GM12878 (cell line): ENCODE measurements around the gene ERN1.

Source experiments
- EZH2 ChIP-seq: IDR thresholded peaks from 2 replicates; pipeline ENCODE4 v1.6.1; 2012; ENCODE audit warnings: low read depth, mild to moderate bottlenecking, control low read depth, inconsistent platforms, low read length, borderline replicate concordance; ENCODE audit not compliant: control insufficient read depth
- HDGF ChIP-seq: fragments of 450-650 bp; IDR thresholded peaks from 2 replicates; pipeline ENCODE4 v1.6.1; 2016; ENCODE audit warnings: antibody characterized with exemption
- KAT2A ChIP-seq: conservative IDR thresholded peaks from 2 replicates; pipeline ENCODE4 v1.6.1; 2011; ENCODE audit warnings: low read depth, low read length; ENCODE audit not compliant: control insufficient read depth
- MEF2A ChIP-seq: IDR thresholded peaks from 2 replicates; pipeline ENCODE4 v1.6.1; 2011; ENCODE audit warnings: low read depth, mild to moderate bottlenecking, low read length, moderate library complexity; ENCODE audit not compliant: insufficient read depth
- POLR2AphosphoS5 ChIP-seq: IDR thresholded peaks from 2 replicates; pipeline ENCODE4 v1.6.1; 2011; ENCODE audit warnings: mild to moderate bottlenecking, low read length, inconsistent platforms
- SREBF2 ChIP-seq: IDR thresholded peaks from 2 replicates; pipeline ENCODE4 v1.6.1; 2012; ENCODE audit warnings: mild to moderate bottlenecking, low read length
- TAF1 ChIP-seq: IDR thresholded peaks from 2 replicates; pipeline ENCODE4 v1.6.1; 2011; ENCODE audit warnings: mild to moderate bottlenecking, low read depth, low read length, borderline replicate concordance
- YY1 ChIP-seq: IDR thresholded peaks from 2 replicates; pipeline ENCODE4 v1.6.1; 2011; ENCODE audit warnings: low read depth, mild to moderate bottlenecking, low read length
- ZSCAN29 ChIP-seq: fragments of 450-650 bp; IDR thresholded peaks from 2 replicates; pipeline ENCODE4 v1.6.1; 2017; ENCODE audit warnings: mild to moderate bottlenecking, moderate library complexity
- TF ChIP-seq, protein P1 (sequence below), 3 experiments: IDR thresholded peaks in 2 of 3; conservative IDR thresholded peaks in 1 of 3; 2 replicates each; pipeline ENCODE4 v1.5.1; 2011; ENCODE audit warnings: low read depth in 3 of 3, low read length in 3 of 3, mild to moderate bottlenecking in 3 of 3, control low read depth in 2 of 3, moderate library complexity in 2 of 3, inconsistent platforms in 1 of 3, mixed read lengths in 1 of 3; ENCODE audit not compliant: control insufficient read depth in 2 of 3, insufficient read depth in 1 of 3; ENCODE audit errors: extremely low read depth in 1 of 3

DNA sequence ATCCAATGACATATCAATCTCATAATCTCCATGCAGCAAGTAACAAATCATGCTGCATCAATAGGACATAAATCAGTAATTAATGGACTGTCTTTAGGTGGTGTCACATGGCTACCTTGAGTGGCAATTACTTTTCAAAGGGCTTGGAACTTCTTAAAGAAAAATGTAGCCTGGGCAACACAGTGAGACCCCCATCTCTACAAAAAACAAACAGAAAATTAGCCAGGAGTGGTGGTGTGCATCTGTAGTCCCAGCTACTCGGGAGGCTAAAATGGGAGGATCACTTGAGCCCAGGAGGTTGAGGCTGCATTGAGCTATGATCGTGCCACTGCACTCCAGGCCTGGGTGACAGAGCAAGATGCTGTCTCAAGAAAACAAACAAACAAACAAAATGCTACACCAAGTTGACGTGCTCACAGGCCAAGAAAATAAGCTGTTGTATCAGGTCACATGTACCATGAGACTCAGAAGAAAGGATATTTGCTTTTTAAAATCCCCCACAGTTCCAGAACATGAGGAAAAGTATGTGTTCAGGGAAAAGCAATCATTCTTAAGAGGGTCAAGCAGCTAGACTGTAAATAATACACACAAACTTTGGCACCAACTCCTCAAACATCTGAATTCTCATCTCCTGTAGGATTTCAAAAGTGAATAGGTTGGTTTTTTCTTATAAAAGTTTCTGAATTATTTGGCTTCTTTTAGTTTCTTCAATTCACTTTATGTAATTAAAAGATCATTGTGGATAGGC is 23.8 kb upstream of the ERN1 start:
- TF ChIP-seq HDGF (no peak), ZSCAN29 (no peak), POLR2AphosphoS5 (no peak), TAF1 (no peak), EZH2 (no peak), YY1 (no peak), KAT2A (no peak), SREBF2 (no peak), MEF2A (no peak)
- TF ChIP-seq, protein P1, sequence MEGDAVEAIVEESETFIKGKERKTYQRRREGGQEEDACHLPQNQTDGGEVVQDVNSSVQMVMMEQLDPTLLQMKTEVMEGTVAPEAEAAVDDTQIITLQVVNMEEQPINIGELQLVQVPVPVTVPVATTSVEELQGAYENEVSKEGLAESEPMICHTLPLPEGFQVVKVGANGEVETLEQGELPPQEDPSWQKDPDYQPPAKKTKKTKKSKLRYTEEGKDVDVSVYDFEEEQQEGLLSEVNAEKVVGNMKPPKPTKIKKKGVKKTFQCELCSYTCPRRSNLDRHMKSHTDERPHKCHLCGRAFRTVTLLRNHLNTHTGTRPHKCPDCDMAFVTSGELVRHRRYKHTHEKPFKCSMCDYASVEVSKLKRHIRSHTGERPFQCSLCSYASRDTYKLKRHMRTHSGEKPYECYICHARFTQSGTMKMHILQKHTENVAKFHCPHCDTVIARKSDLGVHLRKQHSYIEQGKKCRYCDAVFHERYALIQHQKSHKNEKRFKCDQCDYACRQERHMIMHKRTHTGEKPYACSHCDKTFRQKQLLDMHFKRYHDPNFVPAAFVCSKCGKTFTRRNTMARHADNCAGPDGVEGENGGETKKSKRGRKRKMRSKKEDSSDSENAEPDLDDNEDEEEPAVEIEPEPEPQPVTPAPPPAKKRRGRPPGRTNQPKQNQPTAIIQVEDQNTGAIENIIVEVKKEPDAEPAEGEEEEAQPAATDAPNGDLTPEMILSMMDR (IDR thresholded peaks at IDR 0.05 in 2 of 3, conservative IDR thresholded peaks at IDR 0.05 in 1 of 3; ENCODE audit: control insufficient read depth in 2 of 3, extremely low read depth in 1 of 3, insufficient read depth in 1 of 3, low read depth in 3 of 3, low read length in 3 of 3) = no peak
